Coronary artery (tissue), 2 donors: ENCODE results near the gene PLOD1.

Experiments used
- DNase-seq: peaks from one replicate; pipeline ENCODE4 v3.0.0-alpha.2; 2017; ENCODE audit warnings: low spot score
- H3K27ac ChIP-seq, 2 donors: fragments of 200-600 bp; sonication (generic); one replicate each; pipeline ENCODE4 v1.5.1; 2016 to 2019
- H3K4me3 ChIP-seq: fragments of 200-600 bp; sonication (generic); 2 replicates; pipeline ENCODE4 v1.5.1; 2016; ENCODE audit warnings: mild to moderate bottlenecking, moderate library complexity
- CTCF ChIP-seq: fragments of 200-600 bp; sonication (generic); IDR thresholded peaks from one replicate; pipeline ENCODE4 v1.5.1; 2019; ENCODE audit warnings: antibody characterized with exemption

PLOD1 gene

DNA sequence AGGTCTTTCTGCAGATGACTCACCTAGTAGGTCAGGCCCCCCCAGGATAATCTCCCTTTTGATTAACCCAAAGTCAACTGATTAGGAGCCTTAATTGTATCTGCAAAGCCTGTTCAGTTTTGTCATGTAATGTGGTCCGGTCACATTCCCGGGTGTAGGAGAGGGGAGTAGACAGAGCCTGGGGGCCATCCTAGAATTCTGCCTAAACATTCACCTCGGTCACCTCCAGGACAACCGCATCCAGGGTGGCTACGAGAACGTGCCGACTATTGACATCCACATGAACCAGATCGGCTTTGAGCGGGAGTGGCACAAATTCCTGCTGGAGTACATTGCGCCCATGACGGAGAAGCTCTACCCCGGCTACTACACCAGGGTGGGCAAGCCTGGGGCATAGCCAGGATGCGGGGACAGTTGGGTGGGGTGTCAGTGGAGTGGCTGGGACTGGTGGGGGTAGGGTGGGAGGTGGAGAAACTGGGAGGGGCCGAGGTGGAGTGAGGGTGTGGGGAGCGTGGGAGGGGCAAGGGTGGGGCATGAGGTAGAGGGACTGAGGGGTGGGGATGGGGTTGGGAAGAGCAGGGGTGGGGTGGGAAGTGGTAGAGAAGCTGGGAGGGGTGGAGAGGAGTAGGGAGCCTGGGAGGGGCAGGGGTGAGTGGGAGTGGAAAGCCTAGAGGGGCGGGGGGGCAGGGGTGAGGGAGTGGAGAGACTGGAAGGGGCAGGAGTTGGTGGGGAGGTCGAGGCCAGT is 36.1 kb downstream of the PLOD1 start:
- no peak overlapping the region for H3K4me3 ChIP-seq

DNA sequence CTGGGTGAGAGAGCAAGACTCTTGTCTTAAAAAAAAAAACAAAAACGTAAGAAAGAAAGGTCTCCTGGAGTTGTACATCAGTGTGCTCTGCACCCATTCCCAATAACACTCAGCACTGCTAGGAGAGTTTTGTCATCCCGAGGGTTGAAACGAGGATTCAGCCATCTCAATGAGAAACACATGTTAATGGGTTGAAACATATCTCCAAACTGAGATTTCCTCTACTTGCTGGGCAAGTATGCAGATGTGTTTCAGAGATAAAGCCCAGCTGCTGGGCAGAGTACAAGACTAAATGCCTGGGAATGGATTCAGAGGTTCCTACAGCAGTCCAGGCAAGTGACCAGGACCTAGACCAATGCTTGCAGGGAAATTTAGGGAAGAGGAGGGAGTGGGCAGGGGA is 43.1 kb downstream of the PLOD1 start:
- no peak for TF ChIP-seq CTCF
- Histone ChIP-seq H3K27ac (no peak overlapping the region), H3K4me3 (no peak overlapping the region)
- DNase-seq, result no peak

More for the DNA sequence above, 36.1 kb downstream of the PLOD1 start:
- no peak for DNase-seq
- TF ChIP-seq CTCF, result no peak
- no peak overlapping the region for H3K27ac ChIP-seq

GRCh38 chr1:11978301-11978700 is 43.8 kb downstream of the PLOD1 start:
- H3K4me3 ChIP-seq, result no peak overlapping the region
- no peak for DNase-seq
- no peak for TF ChIP-seq CTCF
- peak overlapping the region in 1 of 2 donors; percentile 50 for H3K27ac ChIP-seq

DNA sequence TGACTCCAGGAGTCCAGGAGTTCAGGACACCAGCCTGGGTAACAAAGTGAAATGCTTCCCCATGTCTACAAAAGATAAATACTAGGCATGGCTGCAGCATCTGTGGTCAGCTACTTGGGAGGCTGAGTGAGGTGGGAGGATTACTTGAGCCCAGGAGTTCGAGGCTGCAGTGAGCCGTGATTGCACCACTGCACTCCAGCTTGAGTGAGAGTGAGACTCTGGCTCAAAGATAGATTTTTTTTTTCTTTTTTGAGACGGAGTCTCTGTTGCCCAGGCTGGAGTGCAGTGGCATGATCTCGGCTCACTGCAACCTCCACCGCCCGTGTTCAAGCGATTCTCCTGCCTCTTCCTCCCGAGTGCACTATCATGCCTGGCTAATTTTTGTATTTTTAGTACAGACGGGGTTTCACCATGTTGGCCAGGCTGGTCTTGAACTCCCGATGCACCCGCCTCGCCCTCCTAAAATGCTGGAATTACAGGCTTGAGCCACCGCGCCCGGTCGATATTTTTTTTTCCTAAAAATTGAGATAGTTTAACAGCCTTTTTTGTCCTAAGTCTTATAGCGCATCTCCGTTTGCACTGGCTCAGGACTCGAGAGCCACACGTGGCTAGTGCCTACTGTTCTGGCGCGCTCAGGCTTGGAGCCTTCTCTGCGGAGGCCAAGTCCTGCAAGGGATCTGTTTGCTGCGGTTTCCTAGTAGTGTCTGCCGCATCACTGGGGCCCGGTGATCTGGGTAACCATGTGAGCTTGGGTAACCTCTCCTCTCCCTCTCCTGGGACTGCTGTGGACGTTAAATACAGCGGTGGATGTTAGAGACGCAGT is 44.7 kb downstream of the PLOD1 start:
- TF ChIP-seq CTCF, result no peak
- H3K27ac ChIP-seq, result peak overlapping the region; percentile 84 to 97
- peak overlapping the region; percentile 96 for H3K4me3 ChIP-seq
- no peak for DNase-seq

DNA sequence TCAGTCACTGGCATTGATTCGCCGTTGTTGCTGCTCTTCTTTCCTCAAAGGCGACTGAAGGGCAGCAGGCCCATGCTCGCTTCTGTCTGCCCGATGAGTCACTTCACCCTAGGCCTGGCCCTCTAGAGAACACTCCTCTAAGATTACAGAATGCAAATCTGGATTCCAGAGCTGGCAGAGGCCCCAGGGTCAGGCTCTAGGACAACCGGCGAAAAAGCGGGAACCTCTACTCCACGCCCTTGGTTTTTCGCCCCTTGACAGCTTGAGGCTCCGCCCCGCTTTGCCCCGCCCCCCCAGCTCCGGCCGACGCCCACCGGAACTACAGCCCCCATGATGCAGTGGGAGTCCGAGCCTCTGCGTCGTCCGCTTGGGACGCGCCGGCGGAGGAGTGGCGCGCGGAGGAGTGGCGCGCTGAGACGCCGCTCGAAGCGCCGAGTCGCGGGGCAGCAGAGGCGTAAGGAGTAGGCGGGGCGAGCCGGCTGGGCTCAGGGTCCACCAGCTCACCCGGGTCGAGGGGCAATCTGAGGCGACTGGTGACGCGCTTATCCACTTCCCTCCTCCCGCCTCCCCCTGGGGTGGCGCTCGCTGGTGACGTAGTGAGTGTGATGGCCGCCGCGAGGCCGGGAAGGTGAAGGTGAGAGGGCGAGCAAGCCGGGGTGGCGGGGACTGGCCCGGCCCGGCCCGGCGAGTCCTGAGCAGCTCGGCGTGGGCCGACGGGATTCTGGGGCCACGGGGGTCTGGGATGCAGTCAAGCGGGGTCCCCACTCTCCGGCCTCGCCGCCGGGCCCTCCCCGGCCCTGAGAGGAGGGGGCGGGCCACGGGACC is 45.5 kb downstream of the PLOD1 start, which contains the start of gene MFN2:
MFN2 (plus strand) TSS at position 594 of the 825 bp plus-strand sequence. CDS start 8,725 bp downstream, outside the sequence.
- TF ChIP-seq CTCF, result no peak
- DNase-seq, result peak; percentile 97
- H3K4me3 ChIP-seq, result peak within 1 kb of the TSS; percentile 96

DNA sequence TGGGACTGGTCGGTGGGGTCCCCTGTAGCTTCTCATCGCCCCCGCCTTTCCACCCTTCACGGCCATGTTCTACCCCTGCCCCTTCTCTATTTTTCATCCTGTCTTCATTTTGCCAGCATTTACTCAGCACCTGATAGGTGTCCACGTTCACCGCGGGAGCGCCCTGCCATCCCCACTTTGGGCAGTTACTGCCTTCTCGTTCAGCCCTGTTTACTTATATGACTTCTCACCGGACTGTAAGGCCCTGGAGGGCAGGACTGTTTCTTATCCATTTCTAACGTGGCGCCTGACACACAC is 46.1 kb downstream of the PLOD1 start:
- no peak for DNase-seq
- H3K27ac ChIP-seq, result peak overlapping the region; percentile 84 to 97
- H3K4me3 ChIP-seq, result peak overlapping the region; percentile 96
- no peak for TF ChIP-seq CTCF

More for the DNA sequence above, 45.5 kb downstream of the PLOD1 start, which contains the start of gene MFN2:
- peak within 1 kb of the TSS; percentile 84 to 97 for H3K27ac ChIP-seq
